GM18858 (cell line): ENCODE measurements around the gene AUTS2.

ENCODE experiments used
- ATAC-seq: cut with Tn5 transposase; IDR thresholded peaks from one replicate; pipeline ENCODE4 v1.9.1; 2021; ENCODE audit not compliant: unreplicated experiment

Gene AUTS2

DNA sequence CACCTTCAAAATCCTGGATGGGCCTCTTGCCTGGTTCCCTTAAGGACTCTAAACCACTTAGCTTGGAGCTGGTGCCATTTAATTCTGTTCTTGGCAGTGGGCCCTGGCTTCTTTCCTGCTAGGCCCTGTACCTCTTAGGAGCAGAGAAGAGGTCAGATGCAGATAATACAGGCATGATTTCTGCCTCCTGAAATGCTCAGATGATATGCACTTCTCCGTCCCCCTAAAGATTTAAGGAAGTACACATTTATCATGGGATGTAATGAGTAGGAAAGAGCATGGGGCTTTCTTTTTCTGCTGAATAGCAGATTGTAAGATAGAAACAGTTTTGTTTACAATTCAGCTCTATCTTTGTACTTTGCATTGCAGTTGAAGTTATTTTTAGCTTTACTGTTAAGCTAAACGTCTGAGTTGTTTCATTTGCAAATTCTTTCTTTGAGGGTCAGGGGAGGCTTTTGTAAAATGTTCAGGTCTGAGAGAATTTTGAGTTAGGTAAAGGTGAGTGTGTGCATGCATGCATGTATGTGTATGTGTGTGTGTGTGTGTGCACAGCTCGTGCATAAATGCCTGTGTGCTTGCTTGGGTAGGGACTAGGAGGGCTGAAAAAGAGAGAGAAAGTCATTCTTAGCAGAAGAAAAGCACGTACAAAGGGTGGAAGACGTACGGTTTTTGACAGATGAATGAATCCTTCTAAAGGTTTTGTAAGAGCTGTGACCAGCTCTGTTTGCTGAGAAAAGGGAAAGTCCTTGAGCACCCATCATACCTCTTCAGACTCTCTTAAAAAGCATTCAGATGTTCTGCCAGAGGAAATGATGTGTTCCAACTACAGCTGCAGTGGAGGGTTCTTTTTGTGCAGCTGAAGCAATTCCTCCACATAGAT lies 364.2 kb downstream of the AUTS2 start:
- ATAC-seq: no peak

DNA sequence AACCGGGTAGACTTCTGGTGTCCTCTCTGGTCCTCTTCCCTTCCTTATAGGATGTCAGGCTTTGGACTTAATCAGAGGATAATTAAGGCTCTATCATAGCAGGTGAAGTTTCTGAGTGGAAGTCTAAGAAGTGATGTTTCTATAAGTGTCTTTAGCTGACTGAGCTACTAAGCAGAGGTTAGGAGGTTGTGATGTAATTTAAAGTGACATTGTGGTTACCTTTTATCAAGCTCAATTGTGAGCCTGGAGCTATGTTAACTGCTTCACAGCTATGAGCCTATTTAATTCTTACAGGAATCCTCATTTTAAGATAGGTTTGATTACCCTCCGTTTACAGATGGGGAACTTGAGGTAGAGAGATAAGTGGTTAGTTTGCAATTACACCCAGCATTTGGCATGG lies 365.1 kb downstream of the AUTS2 start:
- ATAC-seq: no peak

DNA sequence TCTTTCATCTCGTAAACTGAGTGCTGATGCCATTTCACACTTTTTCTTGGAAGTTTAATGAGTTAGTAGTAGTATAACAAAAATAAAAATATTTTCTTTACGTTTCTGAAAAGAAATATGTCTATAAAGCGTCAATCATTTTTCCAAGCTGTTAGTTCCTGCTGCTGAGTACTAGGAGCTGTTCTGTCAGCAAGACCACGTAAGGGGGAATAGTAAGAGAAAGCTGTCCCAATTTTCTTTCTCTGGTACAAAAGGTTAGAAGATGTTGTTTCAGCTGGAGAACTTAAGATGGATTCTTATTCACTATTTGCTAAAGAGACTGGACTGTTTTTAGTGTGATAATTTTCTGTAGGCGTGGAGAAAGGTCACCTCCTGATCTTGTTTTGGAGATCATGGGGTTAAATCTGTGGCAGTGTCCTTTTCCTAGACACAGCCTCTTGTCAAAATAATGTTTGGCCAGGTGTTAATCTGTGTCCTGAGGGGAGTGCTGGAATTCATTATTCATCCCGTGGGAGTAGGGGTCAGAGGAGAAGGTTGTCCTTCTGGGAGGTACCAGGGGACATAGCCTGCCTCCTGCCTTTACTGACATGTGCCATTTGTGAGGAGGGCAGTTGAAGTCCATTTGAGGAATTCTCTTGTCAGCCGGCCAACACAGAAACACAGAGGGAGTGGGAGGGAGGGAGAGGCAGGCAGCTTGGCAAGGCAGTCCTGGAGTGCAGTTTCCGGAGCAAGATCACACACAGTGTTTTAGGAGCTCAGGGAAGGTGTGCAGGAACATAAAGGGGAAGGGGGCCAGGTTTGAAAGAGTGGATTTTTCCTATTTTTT lies 368.7 kb downstream of the AUTS2 start:
- no peak for ATAC-seq

DNA sequence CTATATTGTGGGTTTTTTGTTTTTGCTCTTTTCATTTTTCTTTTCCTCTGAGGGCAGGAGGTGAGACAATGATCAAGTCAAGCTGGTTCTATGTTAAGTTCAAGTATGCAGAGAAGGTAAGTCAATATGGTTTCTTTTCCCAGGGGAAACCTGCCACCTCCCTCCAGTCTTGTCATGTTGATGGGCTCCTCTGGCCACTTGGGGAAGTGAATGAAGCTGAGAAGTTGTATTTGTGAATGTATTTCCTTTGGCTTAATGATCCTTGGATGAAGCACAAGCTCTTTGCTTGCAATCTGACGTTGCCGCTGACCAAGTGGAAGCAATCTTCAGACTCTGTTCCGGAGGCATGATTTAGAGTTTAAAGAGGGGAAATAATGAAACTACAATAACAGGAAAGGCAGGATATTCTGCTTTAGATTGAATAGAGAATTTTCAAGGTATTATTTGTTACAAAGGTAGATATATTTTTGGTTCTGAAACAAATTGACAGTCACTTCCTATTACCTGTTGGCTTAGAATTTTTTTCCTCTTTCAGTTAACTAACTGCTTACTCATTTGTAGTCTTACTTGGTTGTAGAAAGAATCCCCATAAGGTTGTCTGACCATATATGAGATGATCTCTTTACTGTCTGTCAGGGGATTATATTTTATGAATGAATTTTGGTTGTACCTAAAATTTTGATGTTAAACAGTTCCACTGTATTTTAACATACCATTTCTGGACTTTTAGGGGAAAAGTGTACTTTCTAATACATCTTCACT lies 369.6 kb downstream of the AUTS2 start:
- no peak for ATAC-seq

DNA sequence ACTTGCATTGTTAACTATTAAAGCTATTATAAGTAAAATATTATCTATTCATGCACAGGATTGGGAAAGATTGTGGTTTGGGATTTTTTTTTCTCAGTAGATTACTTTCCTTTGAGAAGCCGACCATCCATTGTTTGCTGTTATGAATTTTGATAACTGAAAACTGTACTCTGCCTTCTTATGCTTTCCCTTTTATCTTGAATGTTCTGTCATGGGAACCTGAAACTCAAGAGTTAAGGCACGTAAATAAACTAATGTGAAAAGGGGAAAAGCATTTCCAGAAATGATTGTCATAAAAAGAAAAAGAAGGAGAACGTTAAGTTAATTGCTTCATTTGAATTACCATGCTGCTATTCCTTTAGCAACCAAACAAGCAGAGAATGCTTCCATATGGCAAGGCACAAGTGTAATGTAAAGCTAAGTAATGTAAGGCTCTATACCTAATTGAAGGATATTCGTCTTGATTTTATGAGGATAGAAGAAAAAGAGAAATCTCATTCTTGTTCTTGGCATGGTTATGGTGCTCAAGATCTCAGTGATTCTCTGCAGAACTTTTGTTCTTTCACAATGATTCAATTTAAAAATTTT lies 370.8 kb downstream of the AUTS2 start:
- ATAC-seq: no peak

DNA sequence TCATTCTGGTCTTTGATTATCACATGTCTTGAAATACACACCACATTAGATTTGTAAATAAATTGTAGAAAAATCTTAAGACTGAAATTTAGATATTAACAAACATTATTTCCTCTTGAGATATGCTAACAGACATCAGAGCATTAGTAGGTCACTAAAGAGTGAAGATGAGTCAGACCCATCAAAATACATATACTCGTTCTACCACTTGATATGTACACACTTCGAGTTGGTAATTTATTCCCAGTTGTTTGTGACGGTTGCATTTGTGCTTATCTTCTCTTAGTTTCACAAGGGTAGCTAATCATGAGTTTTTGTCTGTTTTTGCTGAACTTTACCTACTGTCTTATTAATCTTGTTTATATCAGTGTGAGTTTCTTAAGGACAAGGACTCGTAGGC lies 383.4 kb downstream of the AUTS2 start:
- ATAC-seq: no peak

DNA sequence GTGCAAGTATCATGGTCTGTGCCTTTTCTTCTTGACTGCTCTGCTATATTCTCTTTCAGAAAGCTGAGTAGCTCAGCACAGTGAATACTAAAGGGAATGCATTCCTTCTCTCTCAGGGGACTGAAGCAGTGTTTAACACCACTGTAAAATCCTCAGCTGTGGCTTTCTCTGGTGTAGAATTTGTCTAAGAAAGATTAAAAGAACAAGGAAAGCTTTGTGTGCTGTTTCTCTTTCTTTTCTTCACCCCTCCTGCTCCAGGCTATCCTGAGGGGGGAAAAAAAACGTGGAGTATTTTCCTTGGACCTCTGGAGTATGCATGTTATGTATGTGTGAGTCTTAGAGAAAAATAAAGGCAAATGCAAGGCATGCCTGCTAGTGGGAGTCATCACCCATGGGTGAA lies 383.9 kb downstream of the AUTS2 start:
- ATAC-seq: no peak

DNA sequence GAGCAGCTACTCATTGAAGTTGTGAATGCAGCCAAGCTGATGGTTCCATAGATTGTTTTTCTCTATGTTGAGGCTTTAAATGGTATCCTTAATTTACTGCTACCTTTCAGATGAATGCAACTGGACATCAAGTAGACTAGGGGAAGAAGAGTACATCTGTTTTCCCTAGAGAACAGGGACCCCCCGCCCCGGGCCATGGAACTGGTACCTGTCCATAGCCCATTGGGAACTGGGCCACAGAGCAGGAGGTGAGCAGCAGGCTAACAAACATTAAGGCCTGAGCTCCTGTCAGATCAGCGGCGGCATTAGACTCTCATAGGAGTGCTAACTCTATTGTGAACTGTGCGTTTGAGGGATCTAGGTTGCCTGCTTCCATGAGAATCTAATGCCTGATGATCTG lies 391.3 kb downstream of the AUTS2 start:
- ATAC-seq: no peak

DNA sequence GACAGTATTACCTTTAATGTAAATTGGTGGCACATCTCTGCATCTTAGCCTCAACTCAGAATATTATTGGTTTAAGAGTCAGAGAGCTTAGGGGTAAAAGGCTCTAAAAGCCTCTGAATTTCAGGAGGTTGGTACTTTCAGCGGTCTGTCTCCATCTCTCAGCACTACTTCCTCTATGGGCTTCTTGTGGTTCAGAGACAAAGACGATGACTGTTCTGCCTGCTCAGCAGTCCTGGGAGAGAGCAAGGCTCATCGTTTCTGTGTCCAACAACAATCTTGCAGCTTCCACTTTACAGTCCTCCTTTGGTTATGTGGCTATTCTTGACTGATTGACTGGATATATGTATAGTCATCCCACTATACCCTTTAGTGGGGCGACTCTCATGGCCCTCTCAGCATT lies 394.7 kb downstream of the AUTS2 start:
- no peak for ATAC-seq

DNA sequence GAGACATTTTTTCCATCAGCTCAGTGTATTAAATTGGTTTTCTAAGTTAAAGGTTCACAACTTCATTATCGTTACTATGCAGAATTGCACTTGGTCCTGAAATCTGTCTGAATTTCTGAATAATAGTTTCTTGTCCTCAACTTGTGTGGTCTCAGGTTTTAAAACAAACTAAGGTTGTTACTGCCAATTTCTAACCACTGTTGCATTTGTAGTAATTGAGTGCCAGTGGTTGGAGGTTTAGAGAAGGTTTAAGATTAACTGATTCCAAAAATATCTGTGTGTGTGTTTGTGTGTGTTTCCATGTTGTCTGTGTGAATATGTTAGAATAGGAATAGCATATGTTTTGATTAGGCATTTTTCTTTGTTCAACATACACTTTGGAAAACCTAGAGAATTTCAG lies 395.9 kb downstream of the AUTS2 start:
- ATAC-seq: no peak

DNA sequence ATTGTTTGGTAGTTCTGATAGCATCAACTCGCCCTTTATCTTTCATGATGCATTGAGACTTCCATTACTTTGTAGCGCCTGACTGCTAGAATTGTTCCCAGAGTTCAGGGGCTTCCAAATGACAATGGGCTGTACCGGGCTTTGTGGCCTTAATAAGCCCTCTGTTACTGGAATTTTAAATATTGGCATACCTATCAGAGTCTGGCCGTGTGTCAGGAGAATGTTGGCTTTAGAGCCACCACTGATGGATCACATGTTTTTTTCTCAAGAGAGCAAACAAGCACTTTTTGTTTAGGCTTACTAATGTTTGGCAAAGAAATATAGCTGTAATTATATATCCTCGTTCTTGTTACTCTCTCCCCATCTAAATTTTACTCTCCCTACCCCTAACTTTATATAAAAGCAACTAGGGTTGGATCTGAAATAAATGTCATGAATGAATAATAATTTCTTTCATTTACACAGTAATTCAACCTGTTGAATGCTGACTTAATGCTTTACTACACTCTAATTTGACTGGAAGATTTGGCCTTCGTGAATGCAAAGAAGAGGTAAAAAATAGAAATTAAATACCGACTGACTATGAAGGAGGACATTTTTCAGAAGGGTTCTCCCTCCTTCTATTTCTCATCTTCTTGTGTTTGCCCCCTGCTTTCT lies 396.7 kb downstream of the AUTS2 start:
- no peak for ATAC-seq

DNA sequence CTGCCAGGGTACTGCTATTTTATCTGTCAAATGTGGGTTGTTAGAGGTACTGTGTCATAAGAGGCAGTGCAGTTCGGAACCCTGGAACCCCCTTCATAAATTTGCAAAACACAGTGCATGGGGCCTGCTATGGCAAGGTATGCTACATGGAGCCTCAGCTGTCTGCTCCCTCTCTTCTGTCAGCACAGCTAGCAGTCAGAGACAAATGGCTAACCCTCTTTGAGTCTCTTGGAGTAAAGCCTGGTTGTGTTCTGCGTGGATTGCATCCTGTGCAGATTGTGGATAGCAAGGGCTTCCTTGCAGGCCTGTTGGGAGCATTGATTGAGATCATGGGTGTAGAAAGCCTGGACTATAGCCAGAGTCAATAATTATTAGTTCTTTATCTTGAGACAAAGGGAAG lies 397.8 kb downstream of the AUTS2 start:
- no peak for ATAC-seq

DNA sequence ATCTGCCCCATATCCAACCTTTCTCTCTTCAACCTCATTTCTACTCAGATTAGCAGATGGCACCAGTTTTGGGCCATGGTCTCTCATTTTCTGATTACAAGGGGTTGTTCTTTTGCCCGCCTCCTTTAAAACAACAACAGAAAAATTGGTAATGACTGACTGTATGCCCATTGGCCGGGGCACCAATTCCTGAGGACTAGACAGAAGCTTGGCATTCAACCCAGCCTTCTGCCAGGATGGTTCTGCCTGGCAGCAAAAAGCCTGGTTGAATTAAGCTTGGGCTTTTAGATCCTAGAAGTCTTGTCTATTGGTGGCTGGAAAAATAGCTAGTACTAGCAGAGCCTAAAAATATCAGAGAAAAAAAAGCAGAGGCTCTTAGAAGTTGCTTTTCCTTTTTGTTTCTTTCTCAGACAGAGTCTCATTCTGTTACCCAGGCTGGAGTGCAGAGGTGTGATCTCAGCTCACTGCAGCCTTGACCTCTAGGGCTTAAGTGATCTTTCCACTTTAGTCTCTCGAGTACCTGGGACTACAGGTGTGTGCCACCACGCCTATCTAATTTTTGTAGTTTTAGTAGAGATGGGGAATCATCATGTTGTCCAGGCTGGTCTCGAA lies 402.6 kb downstream of the AUTS2 start:
- ATAC-seq: no peak

DNA sequence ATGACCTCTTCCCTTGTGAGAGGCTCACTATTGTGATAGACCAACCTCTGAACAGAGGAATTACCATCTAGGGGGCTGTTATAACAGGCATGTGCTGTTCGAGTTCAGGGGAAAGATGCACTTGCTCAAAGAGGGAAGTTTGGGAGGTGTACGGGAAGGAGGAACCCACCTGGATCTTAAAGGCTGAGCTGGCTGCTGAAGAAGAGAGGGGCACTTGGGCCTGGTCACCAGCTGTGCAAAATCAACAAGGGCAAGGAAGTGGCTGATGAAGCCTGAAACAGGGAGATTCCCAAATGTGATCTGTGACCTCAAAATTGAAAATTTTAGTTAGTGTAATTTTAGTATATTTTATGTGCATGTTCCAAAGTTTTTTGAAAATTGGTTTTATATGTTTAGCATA lies 407.2 kb downstream of the AUTS2 start:
- no peak for ATAC-seq

DNA sequence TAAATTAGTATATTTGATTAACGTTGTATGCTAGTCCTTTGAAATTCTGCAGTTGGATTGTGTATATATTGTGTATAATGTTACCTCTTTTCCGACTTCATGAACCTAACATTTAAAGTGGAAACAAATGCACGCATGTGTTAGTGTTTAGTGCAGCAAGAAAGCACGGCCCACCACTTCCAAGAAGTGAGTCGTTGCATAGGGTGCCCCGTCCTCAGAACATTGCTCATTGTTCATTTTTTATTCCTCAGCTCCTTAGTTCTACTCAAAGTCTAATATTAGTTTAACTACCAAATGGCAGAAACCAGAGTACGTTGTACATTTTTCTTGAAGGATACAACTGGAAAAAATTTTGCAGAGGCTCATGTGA lies 407.6 kb downstream of the AUTS2 start:
- ATAC-seq: no peak

DNA sequence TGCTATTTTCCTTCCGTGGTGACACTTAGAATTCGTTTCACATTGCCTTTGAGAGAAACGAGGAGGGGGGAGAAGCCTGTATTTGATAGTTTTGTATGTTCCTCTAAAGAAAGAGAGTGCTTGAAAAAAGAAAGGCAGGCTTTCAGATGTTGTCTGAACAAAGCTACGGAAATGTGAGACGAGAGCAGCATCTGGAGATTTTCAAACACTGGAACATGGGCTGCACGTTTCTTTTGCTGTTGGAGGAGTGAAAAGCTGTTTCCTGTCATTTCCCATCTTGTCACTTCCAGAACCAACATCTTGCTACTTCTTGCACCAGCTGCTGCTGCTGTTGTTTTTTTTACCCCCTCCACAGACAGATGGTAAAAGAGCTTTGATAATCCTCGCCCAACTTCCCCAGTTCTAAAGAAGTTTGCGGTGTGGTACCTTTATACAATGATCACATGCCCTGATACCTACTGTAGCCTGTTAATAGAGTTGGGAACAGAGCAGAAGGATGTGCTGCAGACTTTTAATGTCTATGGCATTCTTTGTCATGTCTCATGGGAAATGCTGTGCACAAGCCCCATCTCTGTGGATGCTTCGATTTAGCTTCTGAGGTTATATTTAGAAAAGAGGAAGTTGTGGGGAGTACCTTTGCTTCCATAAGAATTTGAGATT lies 408.1 kb downstream of the AUTS2 start:
- peak; percentile 44 for ATAC-seq

DNA sequence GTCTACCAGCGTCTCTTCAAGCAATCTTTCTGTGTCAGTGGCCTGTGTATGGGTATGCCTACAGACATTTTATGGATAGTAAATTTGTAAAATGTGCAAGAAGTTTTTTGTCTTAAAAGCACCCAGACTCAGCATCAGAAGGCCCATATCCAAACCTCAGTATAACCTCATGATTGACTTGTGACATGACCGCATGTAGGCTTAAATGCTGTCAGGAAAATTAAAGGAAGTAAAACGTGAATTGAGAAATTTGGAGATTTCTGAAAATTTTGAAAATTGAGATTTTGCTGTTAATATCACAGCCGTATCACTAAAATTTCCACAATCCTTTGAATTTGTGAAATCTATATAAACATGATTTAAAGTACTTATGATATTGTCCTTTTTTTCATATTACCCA lies 410.2 kb downstream of the AUTS2 start:
- ATAC-seq: no peak

DNA sequence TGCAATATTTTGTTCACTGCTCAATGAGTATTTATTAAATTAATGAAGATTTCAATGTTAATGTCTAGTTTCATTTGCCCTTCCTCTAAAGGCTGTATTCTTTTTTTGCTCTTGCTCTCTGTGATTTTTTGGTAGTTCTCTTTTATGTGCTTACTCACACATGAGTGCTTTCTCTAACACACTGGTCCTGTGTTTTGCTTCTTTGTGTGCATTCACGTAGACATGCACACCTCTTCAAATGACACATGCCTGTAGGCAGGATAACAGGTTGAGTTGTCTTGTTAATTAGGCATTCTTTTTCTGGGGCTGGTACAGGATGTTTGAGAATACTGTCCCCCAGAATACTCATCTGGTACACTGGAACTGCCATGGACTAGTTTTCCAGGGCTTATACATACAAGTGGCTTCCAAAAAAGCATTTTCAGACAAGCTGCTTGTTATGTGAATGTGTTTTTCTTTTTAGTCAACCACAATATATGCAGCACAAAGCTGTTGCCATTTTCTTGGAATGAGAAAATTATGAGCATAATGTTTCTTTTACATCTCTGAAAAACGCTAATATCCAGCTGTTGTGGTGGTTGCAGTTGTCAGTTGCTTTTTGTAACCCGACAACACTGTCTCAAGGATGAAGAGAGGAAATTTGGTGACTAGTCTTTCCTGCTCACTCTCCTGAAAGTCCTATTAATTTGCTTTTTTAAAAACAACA lies 416.4 kb downstream of the AUTS2 start:
- no peak for ATAC-seq

DNA sequence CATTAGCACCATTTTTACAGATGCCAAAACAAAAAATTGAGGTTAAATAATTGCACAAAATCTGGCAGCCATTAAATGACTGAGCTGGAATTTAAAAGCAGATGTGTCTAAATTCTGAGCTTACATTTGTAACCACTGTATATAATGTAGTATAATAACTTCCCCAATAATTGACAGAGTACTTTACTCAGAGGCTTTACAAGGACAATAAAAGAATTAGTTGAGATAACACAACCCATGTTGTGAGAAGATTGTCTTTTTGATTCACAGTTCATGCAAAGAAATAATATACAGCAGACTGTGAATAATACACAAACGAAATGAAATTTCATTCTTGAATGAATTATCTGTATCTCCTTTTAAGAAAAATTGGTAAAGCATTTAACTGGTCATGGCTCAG lies 417.1 kb downstream of the AUTS2 start:
- ATAC-seq: no peak
